HG03469 (cell line): Measurements from ENCODE around the gene ZNRF3.
"Not testable (repeated sequence)": the region's sequence is repeated elsewhere in the genome, so short reads cannot be mapped to it uniquely, and the experiment has no call there.

Experiments used
- ATAC-seq: cut with Tn5 transposase; IDR thresholded peaks from one replicate; pipeline ENCODE4 v1.9.1; 2021; ENCODE audit warnings: mild to moderate bottlenecking, moderate library complexity, moderate number of reproducible peaks; ENCODE audit not compliant: unreplicated experiment

The ZNRF3 gene

GRCh38 chr22:29030016-29030617, 146.7 kb downstream of the ZNRF3 start:
- ATAC-seq: no peak

- ATAC-seq: no peak
Measured at GRCh38 chr22:29030618-29031226, 147.3 kb downstream of the ZNRF3 start.

- no peak for ATAC-seq
Measured at GRCh38 chr22:29031227-29032011, 148.0 kb downstream of the ZNRF3 start.

DNA sequence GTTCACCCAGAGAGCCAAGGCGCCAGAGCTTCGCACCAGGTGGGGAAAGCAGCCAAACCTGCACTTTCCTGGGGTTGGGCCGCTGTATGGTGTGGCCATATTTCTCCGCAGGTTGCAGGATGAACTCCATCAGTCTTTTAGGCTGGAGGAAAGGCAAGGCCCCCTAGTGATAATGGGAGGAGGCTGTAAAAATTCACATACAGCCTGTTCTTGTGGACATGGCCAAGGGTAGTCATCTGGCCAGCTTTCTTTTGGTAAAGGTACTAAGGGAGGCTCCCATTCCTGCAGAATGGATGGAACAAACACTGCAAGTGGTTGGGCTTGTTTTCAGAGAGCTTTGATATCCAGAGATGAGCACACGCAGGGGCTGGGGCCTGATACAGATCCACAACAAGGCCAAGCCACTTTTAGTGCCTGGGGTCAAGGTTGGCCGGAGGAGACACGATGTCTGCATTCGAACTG, 148.7 kb downstream of the ZNRF3 start:
- no peak for ATAC-seq

GRCh38 chr22:29032584-29032983, 149.2 kb downstream of the ZNRF3 start:
- ATAC-seq: no peak

DNA sequence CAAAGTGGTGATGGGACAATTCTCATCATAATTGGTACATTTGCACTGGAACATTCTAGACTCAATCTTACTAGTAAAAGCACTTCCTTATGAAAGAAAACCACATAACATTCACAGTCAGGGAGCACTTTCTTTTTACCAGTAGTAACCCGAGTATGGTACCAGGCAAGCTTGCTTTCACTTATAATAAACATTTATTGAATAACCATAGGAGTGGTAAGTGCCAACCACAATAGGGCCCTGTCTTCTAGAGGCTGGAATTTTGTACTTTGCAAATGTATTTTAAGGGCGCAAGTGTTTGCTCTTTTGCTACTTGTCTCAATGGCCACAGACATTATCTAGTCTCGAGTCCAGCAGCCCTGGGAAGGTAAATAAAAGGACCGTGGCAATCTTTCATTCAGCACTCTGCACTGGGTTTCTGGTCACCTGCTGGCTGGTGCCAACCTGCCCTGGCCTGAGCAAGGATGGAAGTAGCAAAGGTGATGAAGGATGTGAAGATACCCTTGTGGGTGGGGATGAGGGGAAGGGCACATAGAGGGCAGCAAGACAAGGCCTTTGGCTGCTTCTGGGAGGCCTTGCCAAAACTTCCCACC, 154.1 kb downstream of the ZNRF3 start:
- ATAC-seq: no peak

DNA sequence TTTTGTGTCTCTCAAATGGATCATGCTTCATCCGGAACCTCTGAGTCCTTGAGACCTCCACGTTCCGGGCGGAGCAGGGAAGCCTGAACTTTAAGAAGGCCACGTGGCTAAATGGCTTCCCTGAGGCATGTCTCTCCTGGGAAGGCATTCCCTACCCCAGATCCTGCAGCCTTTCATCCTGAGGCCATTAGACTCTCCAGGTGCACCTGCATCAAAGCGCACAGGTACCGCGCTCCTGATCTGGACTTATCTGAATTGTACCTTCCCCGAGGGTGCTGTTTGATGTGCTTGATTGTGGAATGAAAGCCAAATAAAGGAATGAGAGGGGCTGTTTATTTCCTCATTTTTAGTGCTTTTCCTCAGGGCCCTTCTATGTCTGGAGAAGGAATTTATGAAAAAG, 155.8 kb downstream of the ZNRF3 start:
- ATAC-seq: no peak

DNA sequence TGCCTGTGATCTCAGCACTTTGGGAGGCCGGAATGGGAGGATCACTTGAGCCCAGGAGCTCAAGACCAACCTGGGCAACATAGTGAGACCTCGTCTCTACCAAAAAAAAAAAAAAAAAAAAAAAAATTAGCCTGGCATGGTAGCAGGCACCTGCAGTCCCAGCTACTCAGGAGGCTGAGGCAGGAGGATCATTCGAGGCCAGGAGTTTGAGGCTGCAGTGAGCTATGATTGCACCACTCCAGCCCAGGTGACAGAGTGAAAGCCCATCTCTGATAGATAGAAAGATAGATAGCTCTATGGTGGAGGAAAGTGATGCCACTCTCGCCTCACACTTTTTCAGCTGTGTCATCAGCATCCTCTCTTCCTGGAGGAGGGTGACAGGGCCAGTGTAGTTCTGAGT, 156.3 kb downstream of the ZNRF3 start:
- not testable (repeated sequence) for ATAC-seq

DNA sequence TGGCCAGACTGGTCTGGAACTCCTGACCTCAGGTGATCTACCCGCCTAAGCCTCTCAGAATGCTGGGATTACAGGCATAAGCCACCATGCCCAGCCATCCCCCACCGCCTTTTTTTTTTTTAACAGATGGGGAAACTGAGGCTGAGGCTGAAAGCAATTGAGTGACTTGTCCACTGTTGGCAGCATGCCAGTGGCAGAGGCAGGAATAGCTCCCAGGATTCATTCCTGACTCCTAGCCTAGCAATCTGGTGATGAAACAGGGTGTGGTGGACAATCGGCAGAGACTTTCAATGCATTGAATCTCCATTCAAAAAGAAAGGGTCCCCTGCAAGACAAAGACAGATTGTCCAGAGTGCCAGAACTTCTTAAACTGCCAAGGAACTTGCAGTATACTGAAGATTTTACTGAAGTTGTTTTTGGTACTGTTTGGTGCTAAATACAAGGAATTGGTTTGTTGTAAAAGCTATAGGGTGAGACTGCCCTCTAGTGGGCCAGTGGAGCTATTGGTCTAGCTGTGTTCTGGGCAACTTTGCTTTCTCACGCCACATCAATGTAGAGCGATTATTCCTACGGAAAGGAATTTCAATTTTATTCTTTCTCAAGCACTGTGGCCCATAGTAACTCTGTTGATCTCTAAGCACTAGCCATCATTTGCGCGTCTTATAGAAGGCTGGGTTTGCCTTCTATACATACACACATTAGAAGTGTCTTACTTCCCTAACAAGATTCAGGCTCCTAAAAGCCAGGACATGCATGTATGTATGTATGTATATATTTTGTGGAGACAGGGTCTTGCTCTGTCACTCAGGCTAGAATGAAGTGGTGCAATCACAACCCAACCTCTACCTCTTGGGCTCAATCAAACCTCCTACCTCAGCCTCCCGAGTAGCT, 157.3 kb downstream of the ZNRF3 start:
- no peak for ATAC-seq

GRCh38 chr22:29041408-29041807, 158.0 kb downstream of the ZNRF3 start:
- ATAC-seq: no peak

GRCh38 chr22:29043906-29044575, 160.7 kb downstream of the ZNRF3 start:
- no peak for ATAC-seq

DNA sequence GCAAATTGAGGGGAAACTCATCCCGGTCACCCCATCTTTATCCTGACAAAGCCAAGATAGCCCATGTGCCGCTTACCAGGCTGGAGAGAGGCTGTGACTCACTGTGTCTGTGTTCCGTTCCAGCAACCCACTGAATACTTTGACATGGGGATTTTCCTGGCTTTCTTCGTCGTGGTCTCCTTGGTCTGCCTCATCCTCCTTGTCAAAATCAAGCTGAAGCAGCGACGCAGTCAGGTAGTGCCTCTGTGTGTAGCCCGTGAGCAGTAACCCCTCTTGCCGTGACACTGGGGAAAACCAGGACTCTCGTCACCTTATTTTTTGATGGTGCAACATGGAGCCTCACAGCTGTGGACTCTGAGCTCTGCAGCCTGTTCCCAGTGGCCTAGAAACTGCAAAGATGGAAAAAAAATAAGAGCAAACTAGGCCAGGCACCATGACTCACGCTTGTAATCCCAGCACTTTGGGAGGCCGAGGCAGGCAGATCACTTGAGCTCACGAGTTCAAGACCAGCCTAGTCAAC, 161.3 kb downstream of the ZNRF3 start:
- ATAC-seq: no peak

GRCh38 chr22:29048822-29049654, 165.7 kb downstream of the ZNRF3 start:
- no peak for ATAC-seq

DNA sequence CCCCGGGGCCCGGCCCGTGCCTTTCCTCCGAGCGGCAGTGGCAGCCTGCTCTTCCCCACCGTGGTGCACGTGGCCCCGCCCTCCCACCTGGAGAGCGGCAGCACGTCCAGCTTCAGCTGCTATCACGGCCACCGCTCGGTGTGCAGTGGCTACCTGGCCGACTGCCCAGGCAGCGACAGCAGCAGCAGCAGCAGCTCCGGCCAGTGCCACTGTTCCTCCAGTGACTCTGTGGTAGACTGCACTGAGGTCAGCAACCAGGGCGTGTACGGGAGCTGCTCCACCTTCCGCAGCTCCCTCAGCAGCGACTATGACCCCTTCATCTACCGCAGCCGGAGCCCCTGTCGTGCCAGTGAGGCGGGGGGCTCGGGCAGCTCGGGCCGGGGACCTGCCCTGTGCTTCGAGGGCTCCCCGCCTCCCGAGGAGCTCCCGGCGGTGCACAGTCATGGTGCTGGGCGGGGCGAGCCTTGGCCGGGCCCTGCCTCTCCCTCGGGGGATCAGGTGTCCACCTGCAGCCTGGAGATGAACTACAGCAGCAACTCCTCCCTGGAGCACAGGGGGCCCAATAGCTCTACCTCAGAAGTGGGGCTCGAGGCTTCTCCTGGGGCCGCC, 166.4 kb downstream of the ZNRF3 start:
- ATAC-seq: no peak

GRCh38 chr22:29050457-29050856, 167.1 kb downstream of the ZNRF3 start:
- no peak for ATAC-seq

GRCh38 chr22:29053048-29053702, 169.8 kb downstream of the ZNRF3 start:
- no peak for ATAC-seq

DNA sequence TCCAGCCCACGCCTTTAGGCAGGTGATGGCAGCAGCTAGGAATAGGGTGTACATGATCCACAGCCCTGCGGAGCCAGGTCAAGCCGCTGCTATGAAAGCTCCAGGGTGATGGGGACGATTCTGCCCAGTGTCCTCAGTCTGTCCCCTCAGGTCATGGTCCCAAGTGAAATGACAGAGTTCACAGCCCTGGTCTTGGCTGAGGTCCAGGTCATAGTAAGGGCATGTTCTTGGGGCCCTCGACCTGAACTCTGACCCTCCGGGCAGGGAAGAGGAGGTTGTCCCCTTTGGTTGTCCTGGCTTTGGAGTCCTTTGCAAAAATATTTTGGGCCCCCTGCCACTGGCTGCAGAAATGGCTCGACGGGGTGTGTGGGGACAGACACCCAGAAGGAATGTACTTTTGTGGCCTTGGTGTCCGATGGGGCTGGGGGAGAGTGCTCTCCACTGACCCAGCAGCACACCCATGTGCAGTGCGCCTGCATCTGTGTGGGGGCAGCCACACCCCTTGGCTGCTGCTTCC, 170.9 kb downstream of the ZNRF3 start:
- ATAC-seq: no peak
